HG03108 (cell line): ENCODE data around the gene RAD18.

Source experiments
- ATAC-seq: cut with Tn5 transposase; IDR thresholded peaks from one replicate; pipeline ENCODE4 v1.9.1; 2021; ENCODE audit warnings: moderate library complexity; ENCODE audit not compliant: unreplicated experiment

The RAD18 gene

DNA sequence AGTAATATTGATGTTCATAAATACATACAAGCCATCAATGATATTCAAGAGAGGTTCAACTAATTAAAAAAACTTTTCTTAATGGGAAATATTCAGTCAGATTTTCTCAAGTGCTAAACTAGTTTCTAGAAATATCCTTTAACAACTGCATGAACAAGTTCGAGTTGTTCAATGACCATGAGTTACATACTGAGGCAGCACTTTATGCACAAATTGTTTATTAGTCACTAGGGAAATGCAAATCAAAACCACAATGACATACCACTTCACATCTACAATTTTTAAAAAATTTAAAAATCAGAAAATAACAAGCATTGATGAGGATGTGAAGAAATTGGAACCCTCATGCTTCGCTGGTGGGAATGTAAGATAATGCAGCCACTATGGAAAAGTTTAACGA lies 62.4 kb downstream of the RAD18 start:
- no peak for ATAC-seq

DNA sequence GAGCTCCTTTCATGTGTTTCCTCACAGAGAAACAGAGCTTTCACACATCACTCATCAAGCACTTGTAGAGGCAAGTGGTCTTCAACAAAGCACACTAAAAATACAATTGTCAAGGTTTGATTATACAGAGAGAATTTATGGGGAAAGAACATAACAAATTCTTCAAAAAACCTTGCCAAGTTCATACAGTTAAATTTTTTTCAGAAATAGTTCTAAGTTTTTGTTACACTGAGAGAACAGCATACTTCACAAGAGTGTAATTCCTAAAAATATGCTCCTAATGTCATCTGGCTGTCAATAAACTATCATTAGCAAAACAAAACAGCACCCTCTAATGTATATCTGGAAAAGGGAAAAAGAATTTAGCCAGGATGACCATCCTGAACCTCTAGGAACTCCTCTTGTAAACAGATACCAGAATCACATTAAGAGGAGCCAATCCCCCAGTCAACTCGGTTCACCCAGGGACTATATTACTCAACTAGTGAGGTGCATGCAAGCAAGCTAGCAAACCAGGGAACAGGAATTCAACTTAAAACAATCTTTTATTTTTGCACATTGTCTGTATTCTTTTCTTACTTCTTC lies 63.3 kb downstream of the RAD18 start:
- ATAC-seq: no peak

DNA sequence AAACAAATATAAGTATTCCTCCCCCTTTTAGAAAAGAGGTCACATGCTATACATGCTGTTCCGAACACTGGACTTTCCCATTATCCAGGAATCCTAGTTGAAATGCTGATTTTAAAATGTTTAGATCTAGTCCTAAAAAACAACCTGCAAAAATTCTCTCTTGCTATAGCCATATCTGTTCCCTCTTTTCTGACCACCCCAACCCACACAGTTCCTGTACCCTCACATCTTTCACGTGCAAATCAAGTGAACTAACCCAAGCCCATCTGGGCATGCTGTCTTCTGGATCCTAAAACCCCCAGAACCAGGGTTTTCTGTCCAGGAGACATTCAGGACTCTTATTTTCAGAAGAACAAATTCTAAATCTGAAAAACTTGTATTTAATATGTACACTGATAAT lies 67.4 kb downstream of the RAD18 start:
- no peak for ATAC-seq

DNA sequence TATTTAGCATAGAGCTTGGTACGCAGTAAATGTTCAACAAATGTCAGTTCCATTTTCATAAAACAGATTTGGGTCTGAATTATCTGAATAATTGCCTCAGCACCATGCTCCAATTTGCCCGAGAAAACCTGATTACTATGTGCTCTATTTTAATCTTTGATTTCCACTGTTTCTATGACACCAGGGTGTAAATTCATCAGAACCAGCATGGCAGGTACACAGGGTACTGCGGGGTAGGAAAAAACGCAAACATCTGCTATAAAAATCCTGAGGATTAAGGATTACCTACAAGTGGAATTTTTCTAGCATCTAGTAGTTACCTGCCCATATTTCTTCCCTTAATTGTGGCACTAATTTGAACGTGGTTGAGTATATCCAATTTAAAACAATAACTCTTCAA lies 70.3 kb downstream of the RAD18 start:
- ATAC-seq: no peak

DNA sequence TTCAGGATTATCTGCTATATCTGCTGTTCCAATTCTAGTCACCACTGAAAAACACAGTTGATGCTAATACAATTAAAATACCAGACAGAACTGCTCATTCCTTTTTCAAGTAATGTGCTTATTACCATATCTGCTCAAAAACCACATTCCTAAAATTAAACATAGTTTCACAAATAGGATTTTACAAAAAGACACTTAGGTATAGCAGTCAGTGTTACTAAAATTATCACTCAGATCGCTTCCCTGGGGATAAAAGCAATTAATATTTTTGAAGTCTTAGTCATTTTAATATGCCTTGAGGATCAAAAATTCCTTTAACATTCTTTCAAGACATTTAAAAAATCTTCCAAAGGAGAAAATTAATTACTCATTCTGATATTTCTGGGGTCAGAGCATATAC lies 71.5 kb downstream of the RAD18 start:
- no peak for ATAC-seq

DNA sequence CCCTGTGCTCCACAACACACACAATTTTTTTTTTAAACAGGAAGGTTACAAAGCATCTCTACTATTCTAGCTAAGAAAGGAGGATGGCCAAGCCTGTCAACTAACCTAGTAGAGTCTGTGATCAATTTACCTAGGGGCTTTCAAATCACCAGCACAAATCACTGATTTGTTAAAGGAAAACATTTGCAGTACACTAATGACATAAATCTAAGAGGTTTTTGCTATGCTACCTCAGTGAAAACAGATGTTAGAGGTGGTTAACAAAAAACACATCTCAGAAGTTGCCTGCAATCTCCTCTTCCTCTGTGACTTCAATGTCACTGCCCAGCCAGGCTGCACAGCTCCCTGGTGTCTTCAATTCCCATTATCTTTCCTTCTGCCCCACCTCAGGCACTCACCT lies 72.0 kb downstream of the RAD18 start:
- ATAC-seq: no peak

DNA sequence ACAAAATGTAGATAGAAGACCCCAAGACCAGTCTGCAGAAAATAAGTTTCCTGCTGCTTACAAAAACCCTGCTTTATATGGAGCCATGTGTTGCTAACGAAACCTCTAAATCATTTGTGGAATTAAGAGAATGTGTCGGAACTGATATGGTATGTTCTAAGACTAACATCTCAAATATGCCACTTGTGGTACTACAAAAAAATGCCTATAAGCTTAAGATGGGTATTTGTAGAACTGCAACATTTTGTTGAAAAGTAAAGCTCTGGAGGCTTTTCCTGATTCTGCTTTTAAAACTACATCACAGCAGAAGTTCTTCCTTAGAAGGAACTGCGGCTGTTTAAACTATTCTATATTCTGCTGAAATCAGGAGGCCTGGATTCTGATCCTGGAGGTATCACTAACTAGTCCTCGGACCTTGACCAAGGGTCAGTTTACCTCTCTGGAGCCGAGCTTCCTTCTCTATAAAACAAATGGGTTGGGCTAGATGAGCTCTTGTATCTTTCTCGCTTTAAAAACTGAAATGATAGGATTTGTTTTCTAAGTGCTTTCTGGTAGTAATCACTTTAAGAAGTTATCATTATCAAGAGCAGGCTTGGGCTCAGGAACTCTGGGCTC lies 74.9 kb downstream of the RAD18 start:
- ATAC-seq: no peak

DNA sequence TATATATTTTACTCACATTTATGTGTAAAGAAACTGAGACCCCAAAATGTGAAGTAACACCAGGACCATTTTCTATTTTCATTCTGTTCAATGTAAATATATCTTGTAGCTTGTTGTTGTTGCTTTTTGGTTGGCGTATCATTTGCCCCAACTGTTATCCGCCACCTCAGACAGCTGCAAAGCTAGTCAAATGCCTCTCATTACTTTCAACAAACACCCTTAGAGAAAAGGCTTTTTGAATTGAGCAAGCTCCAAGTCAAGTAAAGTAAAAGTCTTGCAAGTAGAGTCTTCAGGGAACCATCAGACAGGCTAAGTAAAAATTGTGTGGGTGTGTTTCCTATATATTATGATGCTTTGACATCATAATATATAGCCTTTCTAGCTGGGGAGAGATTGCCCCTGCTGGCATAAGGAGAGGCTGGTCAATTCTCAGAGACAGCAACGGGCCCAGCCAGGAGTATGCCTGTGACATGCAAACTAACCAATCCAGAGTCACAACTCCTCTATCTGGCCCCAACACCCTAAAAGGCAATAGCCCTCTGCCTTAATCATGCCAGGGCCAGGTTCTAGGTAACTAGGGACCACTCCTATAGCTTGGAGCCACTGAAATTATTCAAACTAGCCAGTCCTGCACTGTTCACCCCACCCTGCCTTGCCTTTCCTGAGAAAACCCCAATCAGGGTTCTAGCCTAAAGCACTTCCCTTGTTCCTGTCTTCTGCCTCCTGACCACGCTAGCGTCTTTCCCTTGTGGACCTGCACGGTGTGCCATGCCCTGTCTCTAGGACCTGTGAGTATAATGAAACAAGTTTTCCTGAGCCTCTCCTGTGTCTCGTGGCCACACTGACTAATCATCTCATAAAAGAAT lies 75.6 kb downstream of the RAD18 start:
- ATAC-seq: no peak

DNA sequence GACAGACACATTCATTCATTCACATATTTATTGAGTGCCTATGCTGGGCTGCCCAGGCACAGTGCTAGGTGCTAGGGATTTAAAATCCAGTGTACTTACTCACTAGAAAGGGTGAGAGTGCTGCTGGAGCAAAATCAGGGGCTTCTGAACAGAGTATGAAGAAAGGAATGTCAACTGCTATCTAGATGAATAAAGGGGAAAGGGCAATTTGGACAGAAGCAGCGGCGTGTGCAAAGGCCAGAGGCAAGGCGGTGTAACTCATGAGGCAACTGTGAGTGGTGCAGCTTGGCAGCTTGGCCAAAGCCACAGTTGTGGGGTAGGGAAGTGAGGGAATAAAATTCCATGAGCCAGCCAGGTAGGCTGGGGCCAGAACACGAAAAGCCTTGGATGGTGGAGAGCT lies 76.7 kb downstream of the RAD18 start:
- no peak for ATAC-seq

DNA sequence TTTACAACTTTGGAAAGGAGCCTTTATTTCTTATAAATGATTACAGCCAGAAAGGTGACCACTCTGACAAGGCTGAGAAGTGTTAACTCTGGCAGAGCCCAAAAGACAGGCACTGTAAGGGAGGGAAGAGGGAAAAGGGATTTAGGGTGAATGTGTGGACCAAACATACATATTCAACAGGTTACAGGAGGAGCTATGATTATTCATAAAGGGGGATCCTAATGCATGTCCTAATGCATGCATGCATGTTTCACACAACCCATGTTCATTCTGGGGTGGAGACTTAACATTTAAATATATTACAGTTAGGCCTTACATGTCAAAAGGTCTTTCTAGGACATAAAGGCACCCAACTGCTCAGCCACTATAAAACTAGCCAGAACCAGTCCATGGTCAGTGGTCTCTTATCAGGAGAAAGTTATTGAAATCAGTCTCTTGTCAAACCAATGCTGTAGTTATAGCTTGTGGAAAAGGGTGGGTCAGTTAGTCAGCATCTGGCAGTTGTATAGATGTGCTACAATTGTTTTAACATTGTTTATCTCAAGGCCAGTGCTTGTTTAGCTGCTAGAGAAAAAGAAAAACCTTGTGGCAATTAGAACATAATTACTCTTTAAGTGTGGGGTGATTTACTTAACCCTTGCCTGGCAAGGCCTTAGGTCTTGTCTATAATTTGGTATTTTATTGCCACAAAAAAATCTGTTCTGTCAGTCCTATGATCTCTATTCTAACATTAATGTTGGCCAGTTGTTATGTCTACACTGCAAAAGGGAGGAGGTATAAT lies 77.5 kb downstream of the RAD18 start:
- ATAC-seq: no peak

DNA sequence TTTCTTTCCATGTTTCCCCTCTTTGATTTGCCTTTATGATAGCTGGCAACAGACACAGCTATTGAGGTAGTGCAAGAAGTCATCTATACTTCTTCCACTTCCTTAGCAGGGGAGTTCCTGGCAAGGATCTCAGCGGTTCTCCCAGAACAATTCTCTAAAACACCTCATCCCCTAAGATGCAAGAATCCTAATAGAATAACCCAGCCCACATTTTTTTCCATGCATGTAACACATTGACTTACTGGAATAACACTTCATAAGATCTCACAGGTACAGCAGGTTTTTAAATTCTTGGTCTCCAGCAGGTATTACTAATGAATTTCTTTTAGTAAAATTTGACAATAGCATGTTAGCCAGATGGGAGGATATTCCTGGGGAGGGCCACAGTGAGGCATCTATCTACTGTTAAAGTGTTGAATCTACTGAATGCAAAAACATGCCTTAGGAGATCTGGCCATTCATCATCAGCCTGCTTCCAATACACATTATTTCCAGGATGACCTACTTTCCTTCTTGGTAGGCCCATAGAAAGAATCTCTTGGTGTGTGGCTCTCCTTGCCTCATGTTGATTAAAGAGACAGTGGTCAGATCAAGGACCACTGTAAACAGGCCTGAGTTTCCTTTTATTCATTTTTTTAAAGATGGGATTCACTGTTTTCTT lies 78.5 kb downstream of the RAD18 start:
- no peak for ATAC-seq

DNA sequence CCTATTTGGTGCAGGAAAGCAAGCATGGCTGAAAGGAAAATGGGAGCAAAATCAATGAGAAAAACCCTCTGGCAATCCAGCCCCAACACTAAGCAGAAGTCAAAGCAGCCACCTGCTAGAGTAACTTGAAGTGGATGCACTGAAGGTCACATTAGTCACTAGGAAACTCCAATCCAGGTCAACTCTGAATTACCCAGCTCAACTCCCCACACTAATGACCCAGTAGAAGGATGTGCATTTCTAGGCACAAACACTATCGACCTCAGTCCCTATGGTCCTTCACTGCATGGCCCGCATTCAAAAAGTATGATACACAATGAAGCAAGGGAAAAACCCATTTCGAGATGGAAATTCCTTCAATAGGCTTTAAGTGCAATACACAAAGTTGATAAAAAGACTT lies 80.6 kb downstream of the RAD18 start:
- peak; percentile 14 for ATAC-seq

DNA sequence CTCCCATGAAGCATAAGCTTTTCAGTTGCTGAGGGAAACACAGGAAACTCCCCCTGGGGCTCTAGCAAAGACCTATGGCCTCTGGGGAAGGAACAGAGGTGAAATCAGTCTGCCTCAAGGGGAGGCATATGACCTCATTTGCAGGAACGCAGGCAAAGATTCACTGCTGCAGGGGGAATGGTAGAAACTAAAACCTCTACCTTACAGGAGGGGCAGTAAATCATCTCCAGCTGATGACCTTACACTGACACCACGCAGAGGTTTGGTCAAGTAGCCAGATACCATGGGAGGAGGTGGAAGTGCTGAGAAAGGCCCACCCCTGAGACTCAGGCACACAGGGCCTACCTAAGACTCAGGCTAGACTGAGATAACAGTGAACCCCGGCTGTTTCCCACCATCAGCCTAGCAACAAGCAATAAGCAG lies 81.1 kb downstream of the RAD18 start:
- peak; percentile 80 for ATAC-seq

DNA sequence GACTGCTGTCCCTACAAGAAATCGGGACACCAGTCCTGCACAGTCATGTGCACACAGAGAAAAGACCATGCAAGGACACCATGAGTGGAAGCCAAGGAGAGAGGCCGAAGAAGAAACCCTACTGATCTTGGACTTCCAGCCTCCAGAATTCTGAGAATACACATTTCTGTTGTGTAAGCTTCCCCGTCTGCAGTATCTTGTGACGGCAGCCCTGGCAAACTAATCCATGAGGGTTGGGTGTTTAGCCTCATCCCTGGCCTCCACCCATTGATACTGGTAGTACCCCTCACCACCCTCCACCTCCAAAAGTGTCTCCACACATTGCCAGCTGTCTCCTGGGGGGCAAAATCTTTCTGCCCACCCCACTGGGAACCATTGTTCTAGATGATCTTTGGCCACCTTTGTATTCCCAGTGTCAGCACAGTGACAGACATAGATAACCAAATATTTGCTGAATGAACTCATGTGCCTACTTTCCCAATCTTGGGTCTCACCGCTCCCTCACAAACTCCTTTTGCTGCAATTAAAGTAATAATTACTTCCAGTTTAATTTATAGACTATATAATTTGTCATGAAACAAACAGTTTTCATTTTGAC lies 83.8 kb downstream of the RAD18 start:
- ATAC-seq: no peak

DNA sequence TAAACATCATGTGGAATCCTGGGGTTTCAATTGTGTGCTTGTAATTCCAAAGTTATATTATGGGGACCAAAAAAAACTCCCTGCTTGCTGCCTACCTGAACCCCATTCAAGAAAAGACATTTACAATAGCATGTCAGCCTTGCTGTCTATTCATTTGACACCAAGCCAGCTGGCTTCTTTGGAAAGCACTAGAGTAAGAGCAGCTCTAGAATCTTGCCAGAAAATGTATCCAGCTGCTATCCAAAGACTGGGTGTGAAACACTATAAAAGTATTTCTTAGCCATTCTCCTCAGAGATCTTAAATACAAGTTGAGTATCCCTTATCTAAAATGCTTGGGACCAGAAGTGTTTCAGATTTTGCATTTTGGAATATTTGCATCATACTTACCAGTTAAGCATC lies 87.4 kb downstream of the RAD18 start:
- no peak for ATAC-seq

DNA sequence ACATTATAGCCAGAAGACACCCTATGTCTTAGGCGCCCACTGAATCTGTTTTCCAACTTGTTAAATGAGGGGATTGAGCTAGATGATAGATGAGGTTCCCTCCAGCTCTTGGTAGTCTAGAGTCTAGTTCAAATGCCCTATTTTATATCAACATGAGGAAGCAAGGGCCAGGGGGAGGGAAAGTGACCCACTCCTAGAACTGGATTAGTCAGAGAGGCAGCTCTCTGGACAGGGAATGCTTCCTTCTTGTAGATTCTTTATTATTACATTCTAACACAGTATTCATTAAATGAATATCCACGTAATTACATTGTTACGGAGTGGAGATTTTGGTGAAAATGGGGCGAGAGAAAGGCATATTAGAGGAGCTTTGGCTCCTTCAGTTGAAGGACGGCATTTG lies 89.5 kb downstream of the RAD18 start:
- no peak for ATAC-seq

DNA sequence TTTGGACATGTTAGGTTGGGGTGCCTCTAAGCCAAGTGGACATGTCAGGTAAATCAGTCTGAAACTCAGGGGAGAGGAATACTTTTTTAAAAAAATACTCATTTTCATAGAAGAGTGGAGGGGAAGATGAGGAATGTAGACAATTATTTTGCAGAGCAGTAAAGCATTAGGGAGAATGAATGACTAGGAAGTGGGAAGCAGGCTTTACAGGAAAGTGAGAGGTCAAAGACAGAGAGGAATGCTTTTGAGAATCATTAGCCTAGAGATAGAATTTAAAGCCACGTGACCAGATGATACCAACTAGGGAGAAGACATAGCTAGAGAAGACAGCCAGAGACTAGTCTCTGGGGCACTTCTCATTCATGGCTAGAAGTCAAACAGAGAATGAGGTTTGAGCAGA lies 91.0 kb downstream of the RAD18 start:
- no peak for ATAC-seq

DNA sequence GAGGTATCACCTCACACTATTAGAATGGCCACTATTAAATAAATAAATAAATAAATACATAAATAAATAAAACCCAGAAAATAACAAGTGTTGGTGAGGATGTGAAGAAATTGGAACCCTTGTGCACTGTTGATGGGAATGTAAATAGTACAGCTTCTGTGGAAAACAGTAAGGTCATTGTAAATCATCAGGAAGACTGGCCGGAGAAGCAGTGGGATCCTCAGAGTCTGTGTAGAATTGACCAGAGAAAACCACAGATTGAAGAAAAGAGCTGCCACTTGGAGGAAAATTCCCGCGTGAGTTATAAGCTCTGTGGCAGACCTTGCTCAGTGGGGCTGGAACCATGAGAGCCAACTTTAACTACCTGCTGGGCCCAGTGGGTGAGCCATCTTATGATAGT lies 92.0 kb downstream of the RAD18 start:
- ATAC-seq: no peak

DNA sequence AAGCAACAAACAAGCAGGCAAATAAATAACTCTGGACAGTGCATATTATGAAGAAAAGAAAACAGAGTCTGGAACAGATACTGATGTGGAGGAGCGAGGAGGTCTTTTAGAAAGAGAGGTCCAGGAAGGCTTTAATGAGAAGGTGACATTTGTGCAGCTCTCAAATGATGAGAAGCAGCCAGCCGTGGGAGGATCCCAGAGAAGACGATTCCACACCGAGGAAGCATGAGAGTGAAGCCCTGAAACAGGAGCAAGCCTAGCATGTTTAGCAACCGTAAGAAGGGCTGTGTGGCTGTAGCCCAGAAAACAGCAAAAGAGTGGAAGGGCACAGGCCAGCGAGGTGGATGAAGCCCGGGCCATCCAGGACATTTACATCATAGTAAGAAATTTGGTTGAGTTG lies 93.1 kb downstream of the RAD18 start:
- ATAC-seq: no peak

DNA sequence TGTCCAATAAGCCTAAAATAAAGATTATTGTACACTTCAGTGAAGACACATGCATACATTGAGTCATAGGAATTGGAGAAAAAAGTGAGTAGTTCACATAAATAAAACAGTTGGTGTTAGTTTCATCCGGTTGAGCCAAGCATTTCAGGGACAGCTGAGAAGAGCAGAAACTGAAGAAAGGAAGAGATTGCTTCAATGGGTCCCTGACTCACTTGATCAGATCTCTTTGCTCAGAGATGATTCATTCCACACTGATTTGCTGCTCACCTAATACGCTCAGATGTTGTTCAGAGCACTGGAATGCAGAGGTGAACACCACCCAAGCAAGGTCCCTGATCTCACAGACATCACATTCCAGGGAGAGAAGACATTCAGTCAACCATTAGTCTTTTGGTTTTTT lies 93.7 kb downstream of the RAD18 start:
- no peak for ATAC-seq

DNA sequence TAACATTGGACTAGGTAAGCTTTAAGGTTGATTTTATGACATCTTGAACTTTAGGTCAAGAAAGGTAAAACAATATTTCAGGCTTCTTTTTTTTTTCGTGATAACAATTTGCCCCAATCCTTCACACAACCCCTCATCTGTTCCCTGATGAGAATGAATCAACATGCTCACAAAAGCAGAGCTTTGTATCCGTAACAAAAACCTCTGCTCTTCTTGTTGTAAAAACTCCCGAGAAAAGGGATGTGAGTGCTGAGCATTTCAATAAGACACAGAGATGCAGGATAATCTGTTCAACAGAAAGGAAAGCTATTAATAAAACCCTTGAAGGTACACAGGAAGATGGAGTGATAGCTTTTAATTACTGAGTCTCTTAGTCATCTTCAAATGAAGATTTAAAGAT lies 94.3 kb downstream of the RAD18 start:
- no peak for ATAC-seq
